Measurements from ENCODE around the gene NUDCD3. TPM values are rescaled to one million over a fixed set of nuclear protein-coding genes. Genes with fewer than 3 reads are reported as not detected.

NUDCD3 gene
- total RNA-seq, 3 donors from 2014 or later, result 52.1 to 64.0 (median 60.0) TPM

DNA sequence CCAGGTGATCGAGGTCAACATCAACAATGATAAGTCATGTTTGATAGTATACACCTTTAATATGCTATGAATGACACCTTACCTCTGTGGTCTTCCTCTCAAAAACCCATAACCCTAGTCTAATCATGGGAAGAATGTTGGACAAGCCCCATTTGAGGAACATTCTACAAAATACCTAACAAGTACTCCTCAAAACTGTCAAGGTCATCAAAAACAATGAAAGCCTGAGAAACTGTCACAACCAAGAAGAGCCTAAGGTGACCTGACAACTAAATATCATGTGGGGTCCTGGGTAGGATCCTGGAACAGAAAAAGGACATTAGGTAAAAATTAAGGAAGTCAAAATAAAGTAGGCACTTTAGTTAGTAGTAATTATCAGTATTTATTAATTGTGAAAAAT lies 5.9 kb upstream of the NUDCD3 start:
- Histone ChIP-seq H3K4me1 (no peaks in the 10 kb centered on the region), H3K27me3 (peaks cover 0 to 5% of the 10 kb centered on the region in 2 donors), H3K36me3 (no peaks in the 10 kb centered on the region), H3K9me3 (no peaks in the 10 kb centered on the region), H3K27ac (no peak overlapping the region), H3K4me3 (no peak overlapping the region)
- intact Hi-C loops (cut with DNase I; ENCODE audit: low total_unique reads), result no loop called here
- no peak for DNase-seq (ENCODE audit: low spot score in 2 of 2)
- TF ChIP-seq POLR2A (IDR thresholded peaks at IDR 0.05) (no peak), POLR2AphosphoS5 (IDR thresholded peaks at IDR 0.05) (no peak)
- TF ChIP-seq, protein P1, sequence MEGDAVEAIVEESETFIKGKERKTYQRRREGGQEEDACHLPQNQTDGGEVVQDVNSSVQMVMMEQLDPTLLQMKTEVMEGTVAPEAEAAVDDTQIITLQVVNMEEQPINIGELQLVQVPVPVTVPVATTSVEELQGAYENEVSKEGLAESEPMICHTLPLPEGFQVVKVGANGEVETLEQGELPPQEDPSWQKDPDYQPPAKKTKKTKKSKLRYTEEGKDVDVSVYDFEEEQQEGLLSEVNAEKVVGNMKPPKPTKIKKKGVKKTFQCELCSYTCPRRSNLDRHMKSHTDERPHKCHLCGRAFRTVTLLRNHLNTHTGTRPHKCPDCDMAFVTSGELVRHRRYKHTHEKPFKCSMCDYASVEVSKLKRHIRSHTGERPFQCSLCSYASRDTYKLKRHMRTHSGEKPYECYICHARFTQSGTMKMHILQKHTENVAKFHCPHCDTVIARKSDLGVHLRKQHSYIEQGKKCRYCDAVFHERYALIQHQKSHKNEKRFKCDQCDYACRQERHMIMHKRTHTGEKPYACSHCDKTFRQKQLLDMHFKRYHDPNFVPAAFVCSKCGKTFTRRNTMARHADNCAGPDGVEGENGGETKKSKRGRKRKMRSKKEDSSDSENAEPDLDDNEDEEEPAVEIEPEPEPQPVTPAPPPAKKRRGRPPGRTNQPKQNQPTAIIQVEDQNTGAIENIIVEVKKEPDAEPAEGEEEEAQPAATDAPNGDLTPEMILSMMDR (IDR thresholded peaks at IDR 0.05), result no peak

DNA sequence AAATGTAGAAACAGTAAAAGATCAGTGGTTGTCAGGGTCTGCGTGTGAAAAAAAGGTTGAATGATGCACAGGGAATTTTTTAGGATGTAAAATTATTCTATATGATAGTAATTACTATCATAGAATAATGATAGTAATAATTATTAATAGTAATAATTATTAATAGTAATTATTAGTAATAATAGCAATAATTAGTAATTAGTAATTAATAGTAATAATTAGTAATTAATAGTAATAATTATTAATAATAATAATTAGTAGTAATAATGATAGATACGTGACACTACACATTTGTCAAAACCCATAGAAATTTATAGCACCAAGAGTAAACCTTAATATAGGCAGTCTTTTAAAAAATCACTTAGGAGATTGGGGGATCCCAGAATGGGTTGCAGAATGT lies 4.5 kb upstream of the NUDCD3 start:
- no peaks in the 10 kb centered on the region for H3K36me3 ChIP-seq
- no peaks in the 10 kb centered on the region for H3K4me1 ChIP-seq
- intact Hi-C loops (cut with DNase I; ENCODE audit: low total_unique reads), result no loop called here
- TF ChIP-seq, protein P1 (IDR thresholded peaks at IDR 0.05), result no peak
- no peak for TF ChIP-seq POLR2AphosphoS5 (IDR thresholded peaks at IDR 0.05)
- no peak for TF ChIP-seq POLR2A (IDR thresholded peaks at IDR 0.05)
- no peak overlapping the region for H3K4me3 ChIP-seq
- H3K27me3 ChIP-seq, result peaks cover 0 to 5% of the 10 kb centered on the region in 2 donors
- DNase-seq (ENCODE audit: low spot score in 2 of 2), result no peak
- no peaks in the 10 kb centered on the region for H3K9me3 ChIP-seq
- H3K27ac ChIP-seq, result no peak overlapping the region

DNA sequence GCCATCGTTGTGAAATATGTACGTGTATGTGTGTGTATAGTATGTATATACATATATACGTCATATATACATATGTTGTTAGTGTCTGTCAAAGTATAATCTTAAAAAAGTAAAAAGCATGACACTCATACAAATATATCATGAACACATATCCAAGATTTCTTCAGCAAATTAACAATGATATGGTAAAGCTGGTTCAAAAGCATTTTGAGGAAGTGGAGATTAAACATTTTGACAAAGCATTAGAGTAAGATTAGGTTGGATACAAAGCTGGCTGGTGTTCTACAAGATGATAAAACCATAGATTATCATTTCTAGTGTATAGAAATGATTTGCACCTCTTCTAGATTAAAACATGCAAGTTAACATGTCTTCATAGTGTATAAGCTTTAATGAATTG lies 771 bp upstream of the NUDCD3 start:
- Histone ChIP-seq H3K36me3 (no peaks in the 10 kb centered on the region), H3K9me3 (no peaks in the 10 kb centered on the region), H3K27ac (peak overlapping the region; percentile 98 to 99), H3K27me3 (peaks cover 0 to 5% of the 10 kb centered on the region in 2 donors), H3K4me3 (peak overlapping the region; percentile 86 to 96 (median 91)), H3K4me1 (peaks cover 5 to 10% of the 10 kb centered on the region in 2 donors)
- DNase-seq (ENCODE audit: low spot score in 2 of 2), result no peak
- TF ChIP-seq POLR2AphosphoS5 (IDR thresholded peaks at IDR 0.05) (no peak), POLR2A (IDR thresholded peaks at IDR 0.05) (no peak)
- TF ChIP-seq, protein P1 (IDR thresholded peaks at IDR 0.05), result no peak
- intact Hi-C loops (cut with DNase I; ENCODE audit: low total_unique reads), result no loop called here

DNA sequence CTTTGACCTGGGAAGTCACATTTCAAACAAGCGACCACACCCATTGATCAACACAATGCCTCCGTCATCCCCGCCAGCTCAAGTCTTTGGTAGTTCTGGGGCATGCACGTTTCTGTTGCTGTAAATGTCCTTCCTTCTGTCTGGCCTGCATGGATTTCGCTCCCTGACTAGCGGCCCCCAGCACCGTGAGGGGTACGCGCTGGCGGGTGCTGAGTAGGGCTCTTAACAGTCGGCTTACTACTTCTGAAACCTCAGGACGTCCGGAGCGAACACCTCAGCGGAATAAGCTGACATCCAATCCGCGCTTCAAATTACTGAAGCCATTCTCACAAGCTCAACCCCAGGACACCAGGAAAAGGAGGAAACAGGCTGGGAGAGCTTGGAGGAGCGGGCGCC lies 505 bp downstream of the NUDCD3 start:
- no peaks in the 10 kb centered on the region for H3K36me3 ChIP-seq
- H3K4me3 ChIP-seq, result peak overlapping the region; percentile 86 to 96 (median 91)
- peak overlapping the region; percentile 98 to 99 for H3K27ac ChIP-seq
- peaks cover 0 to 5% of the 10 kb centered on the region in 2 donors for H3K27me3 ChIP-seq
- peaks cover 5 to 10% of the 10 kb centered on the region in 2 donors for H3K4me1 ChIP-seq
- no peaks in the 10 kb centered on the region for H3K9me3 ChIP-seq
- intact Hi-C loops (cut with DNase I; ENCODE audit: low total_unique reads), result no loop called here
- DNase-seq (ENCODE audit: low spot score in 2 of 2), result no peak
- no peak for TF ChIP-seq POLR2A (IDR thresholded peaks at IDR 0.05)
- no peak for TF ChIP-seq POLR2AphosphoS5 (IDR thresholded peaks at IDR 0.05)
- TF ChIP-seq, protein P1 (IDR thresholded peaks at IDR 0.05), result no peak

DNA sequence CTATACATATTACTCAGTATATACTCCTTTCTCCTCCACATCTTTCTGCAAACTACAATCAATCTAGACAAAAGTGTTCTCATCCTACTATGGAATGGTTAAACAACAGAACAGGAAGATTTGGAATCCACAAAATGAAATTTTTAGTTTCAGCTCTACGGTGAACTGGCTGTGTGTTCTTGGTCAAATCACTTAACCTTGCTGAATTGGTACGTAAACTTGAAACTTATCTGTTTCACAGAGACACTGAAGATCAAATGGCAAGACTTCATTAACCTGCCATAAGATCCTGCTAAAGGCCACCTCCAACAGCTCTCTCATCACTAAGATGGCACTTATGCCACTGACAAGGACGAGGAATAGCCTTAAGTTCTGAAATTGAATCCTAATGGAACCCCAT lies 1.5 kb downstream of the NUDCD3 start:
- H3K36me3 ChIP-seq, result no peaks in the 10 kb centered on the region
- H3K27me3 ChIP-seq, result peaks cover 0 to 5% of the 10 kb centered on the region in 2 donors
- intact Hi-C loops (cut with DNase I; ENCODE audit: low total_unique reads), result no loop called here
- no peak for DNase-seq (ENCODE audit: low spot score in 2 of 2)
- H3K4me3 ChIP-seq, result peak overlapping the region; percentile 86 to 96 (median 91)
- no peaks in the 10 kb centered on the region for H3K9me3 ChIP-seq
- no peak overlapping the region for H3K27ac ChIP-seq
- TF ChIP-seq, protein P1 (IDR thresholded peaks at IDR 0.05), result no peak
- TF ChIP-seq POLR2AphosphoS5 (IDR thresholded peaks at IDR 0.05), result no peak
- no peak for TF ChIP-seq POLR2A (IDR thresholded peaks at IDR 0.05)
- H3K4me1 ChIP-seq, result peaks cover 5 to 10% of the 10 kb centered on the region in 2 donors
